Esophagus muscularis mucosa (tissue), 3 donors: ENCODE measurements around the gene PIR.

Experiments
- EP300 ChIP-seq: sonication (generic); formaldehyde crosslinking; IDR thresholded peaks from one replicate; pipeline ENCODE4 v1.6.1; 2017; ENCODE audit warnings: antibody characterized with exemption
- TF ChIP-seq, protein P1 (sequence below), 3 experiments: fragments of 200-600 bp in 2 of 3; fragments of 450-650 bp in 1 of 3; sonication (generic) in 2 of 3; IDR thresholded peaks; one replicate each; pipeline ENCODE4 v1.5.1; 2017 to 2019; ENCODE audit warnings: antibody characterized with exemption in 3 of 3, mild to moderate bottlenecking in 2 of 3, moderate library complexity in 1 of 3

DNA sequence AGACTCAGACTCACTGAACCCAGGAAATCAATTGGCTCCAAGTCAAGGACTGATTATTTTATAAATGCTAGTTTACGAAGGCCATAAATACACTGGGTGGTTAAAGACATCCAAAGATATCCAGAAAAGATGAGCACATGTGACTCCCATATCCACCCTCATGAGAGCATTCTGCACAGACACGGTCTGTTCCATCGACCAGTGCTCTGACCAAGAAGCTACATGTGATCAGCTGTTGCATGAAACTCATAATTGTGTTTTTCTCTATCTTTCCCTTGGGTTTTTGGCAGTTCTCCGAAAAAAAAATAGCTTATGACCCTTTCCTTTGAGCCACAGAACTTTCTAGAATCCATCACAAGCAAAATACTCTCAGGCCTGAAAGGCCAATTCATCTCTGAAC, 2.7 kb upstream of the PIR start:
- TF ChIP-seq, protein P1, sequence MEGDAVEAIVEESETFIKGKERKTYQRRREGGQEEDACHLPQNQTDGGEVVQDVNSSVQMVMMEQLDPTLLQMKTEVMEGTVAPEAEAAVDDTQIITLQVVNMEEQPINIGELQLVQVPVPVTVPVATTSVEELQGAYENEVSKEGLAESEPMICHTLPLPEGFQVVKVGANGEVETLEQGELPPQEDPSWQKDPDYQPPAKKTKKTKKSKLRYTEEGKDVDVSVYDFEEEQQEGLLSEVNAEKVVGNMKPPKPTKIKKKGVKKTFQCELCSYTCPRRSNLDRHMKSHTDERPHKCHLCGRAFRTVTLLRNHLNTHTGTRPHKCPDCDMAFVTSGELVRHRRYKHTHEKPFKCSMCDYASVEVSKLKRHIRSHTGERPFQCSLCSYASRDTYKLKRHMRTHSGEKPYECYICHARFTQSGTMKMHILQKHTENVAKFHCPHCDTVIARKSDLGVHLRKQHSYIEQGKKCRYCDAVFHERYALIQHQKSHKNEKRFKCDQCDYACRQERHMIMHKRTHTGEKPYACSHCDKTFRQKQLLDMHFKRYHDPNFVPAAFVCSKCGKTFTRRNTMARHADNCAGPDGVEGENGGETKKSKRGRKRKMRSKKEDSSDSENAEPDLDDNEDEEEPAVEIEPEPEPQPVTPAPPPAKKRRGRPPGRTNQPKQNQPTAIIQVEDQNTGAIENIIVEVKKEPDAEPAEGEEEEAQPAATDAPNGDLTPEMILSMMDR (IDR thresholded peaks at IDR 0.05) = no peak
- TF ChIP-seq EP300 = no peak
